ENCODE measurements around the gene C11orf54. TPM values are rescaled to one million over a fixed set of nuclear protein-coding genes. Genes with fewer than 3 reads are reported as not detected.

The C11orf54 gene
- total and polyA plus RNA-seq, 2 donors (not counting 3 experiments of a cell fraction or from before 2014, with no cell fraction given), result 4.2 to 18.7 TPM

DNA sequence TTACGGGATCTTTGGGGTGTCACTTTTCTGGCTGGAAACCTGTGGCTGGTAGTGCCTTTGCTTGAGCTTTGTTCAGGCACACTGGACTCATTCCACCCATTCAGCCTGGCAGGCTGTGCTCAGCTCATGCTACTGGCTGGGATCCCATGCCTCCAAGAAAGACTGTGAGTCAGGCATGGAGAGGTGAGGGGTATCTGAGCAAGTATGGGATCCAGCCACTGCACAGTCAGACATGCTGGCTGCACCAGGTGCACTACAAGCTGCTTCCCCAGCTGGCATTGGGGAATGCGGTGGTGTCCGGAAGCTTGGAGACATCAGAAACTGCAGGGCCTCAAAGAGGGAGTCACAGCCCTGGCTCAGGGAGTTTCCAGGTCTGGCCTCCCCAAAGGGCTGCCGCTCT lies 30.7 kb downstream of the C11orf54 start:
- no peak overlapping the region for H3K27ac ChIP-seq (ENCODE audit: insufficient read depth, low read depth, low read length)
- no peaks in the 10 kb centered on the region for H3K27me3 ChIP-seq (ENCODE audit: control insufficient read depth in 2 of 2, insufficient read depth in 2 of 2, low read length in 2 of 2)
- H3K36me3 ChIP-seq (ENCODE audit: control insufficient read depth in 2 of 2, extremely low read depth in 1 of 2, insufficient read depth in 2 of 2, low read length in 2 of 2), result no peaks in the 10 kb centered on the region
- no TSS peak for BruUV-seq (replicated peaks)
- no peak for DNase-seq (ENCODE audit: low read depth, low spot score)
- intact Hi-C loops (cut with micrococcal nuclease) (no loop called here), dilution Hi-C loops (cut with MboI; ENCODE audit: extremely low pct_ligation_motif_present, low sequenced_read_pairs) (no loop called here)
- ChIA-PET CTCF (interaction anchor here (1.0 to 2.5 kb wide), 2 partner anchors 10 to 12 kb away, joined by 3 to 7 read pairs; partner anchors contain the start of gene MED17), POLR2A (no interaction called here)
- H3K79me2 ChIP-seq (ENCODE audit: control insufficient read depth, insufficient read depth, low read length), result no peaks in the 10 kb centered on the region
- TF ChIP-seq POLR2A (IDR thresholded peaks at IDR 0.05; ENCODE audit: low read depth, low read length) (no peak), POLR2AphosphoS5 (IDR thresholded peaks at IDR 0.05; ENCODE audit: insufficient read depth, low read depth, low read length) (no peak), EZH2 (IDR thresholded peaks at IDR 0.05; ENCODE audit: borderline replicate concordance, low read depth, low read length, severe bottlenecking) (no peak), GATA2 (IDR thresholded peaks at IDR 0.05; ENCODE audit: insufficient read depth, insufficient read length, low read depth, low read length) (no peak), MYC (IDR thresholded peaks at IDR 0.05; ENCODE audit: low read depth, low read length) (no peak), JUN (IDR thresholded peaks at IDR 0.05; ENCODE audit: borderline replicate concordance, insufficient read depth, insufficient read length, low read depth) (no peak), FOS (IDR thresholded peaks at IDR 0.05; ENCODE audit: borderline replicate concordance, insufficient read depth, low read length) (no peak)
- TF ChIP-seq, protein P1, sequence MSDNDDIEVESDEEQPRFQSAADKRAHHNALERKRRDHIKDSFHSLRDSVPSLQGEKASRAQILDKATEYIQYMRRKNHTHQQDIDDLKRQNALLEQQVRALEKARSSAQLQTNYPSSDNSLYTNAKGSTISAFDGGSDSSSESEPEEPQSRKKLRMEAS (IDR thresholded peaks at IDR 0.05; ENCODE audit: insufficient read depth, insufficient read length), result no peak
- TF ChIP-seq, protein P2, sequence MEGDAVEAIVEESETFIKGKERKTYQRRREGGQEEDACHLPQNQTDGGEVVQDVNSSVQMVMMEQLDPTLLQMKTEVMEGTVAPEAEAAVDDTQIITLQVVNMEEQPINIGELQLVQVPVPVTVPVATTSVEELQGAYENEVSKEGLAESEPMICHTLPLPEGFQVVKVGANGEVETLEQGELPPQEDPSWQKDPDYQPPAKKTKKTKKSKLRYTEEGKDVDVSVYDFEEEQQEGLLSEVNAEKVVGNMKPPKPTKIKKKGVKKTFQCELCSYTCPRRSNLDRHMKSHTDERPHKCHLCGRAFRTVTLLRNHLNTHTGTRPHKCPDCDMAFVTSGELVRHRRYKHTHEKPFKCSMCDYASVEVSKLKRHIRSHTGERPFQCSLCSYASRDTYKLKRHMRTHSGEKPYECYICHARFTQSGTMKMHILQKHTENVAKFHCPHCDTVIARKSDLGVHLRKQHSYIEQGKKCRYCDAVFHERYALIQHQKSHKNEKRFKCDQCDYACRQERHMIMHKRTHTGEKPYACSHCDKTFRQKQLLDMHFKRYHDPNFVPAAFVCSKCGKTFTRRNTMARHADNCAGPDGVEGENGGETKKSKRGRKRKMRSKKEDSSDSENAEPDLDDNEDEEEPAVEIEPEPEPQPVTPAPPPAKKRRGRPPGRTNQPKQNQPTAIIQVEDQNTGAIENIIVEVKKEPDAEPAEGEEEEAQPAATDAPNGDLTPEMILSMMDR (IDR thresholded peaks at IDR 0.05; ENCODE audit: extremely low read depth in 1 of 2, insufficient read depth in 1 of 2, low read depth in 1 of 2, low read length in 2 of 2), result no peak
- H3K9ac ChIP-seq (replicated peaks; ENCODE audit: extremely low read depth, insufficient read depth, low read length), result no peak overlapping the region
- FAIRE-seq, result no peak
- H3K4me3 ChIP-seq (replicated peaks in 1 of 3; ENCODE audit: insufficient read depth in 1 of 3, low read depth in 1 of 3, low read length in 3 of 3), result no peak overlapping the region
- H3K9me3 ChIP-seq (replicated peaks; ENCODE audit: control insufficient read depth, insufficient read depth, low read length), result no peaks in the 10 kb centered on the region
- no peaks in the 10 kb centered on the region for H3K9me1 ChIP-seq (replicated peaks; ENCODE audit: control insufficient read depth, extremely low read depth, insufficient read depth, low read length)
- no peaks in the 10 kb centered on the region for H3K4me1 ChIP-seq (ENCODE audit: control insufficient read depth, extremely low read depth, insufficient read depth, low read length)
- H4K20me1 ChIP-seq (replicated peaks; ENCODE audit: control insufficient read depth, extremely low read depth, insufficient read depth, low read length), result no peaks in the 10 kb centered on the region
- no peak overlapping the region for H2AFZ ChIP-seq (ENCODE audit: low read depth, low read length)
- no peak overlapping the region for H3K4me2 ChIP-seq (ENCODE audit: insufficient read depth, low read length)
